K562 (cell line): ENCODE measurements around the gene TLX2. TPM values are rescaled to one million over a fixed set of nuclear protein-coding genes. Genes with fewer than 3 reads are reported as not detected.
A peak's percentile ranks its signal among the peaks of the same experiment; 100 is the strongest.

ENCODE experiments used
- EP300 ChIP-seq: IDR thresholded peaks from 2 replicates; pipeline ENCODE4 v1.6.1; 2012; ENCODE audit warnings: low read length, improper control_type of control experiment
- GTF2F1 ChIP-seq: IDR thresholded peaks from 2 replicates; pipeline ENCODE4 v1.6.1; 2011; ENCODE audit warnings: low read depth, low read length, improper control_type of control experiment
- HDAC8 ChIP-seq: fragments of 450-650 bp; IDR thresholded peaks from 2 replicates; pipeline ENCODE4 v1.6.1; 2016; ENCODE audit warnings: mild to moderate bottlenecking, missing genetic modification characterization, moderate library complexity, missing compliant biosample characterization
- SIN3B ChIP-seq: fragments of 450-650 bp; IDR thresholded peaks from 2 replicates; pipeline ENCODE4 v1.6.1; 2017; ENCODE audit warnings: low read depth, mild to moderate bottlenecking, moderate library complexity
- SPI1 ChIP-seq: IDR thresholded peaks from 2 replicates; pipeline ENCODE4 v1.6.1; 2011; ENCODE audit warnings: low read depth, low read length, control low read depth, borderline replicate concordance
- ZFP30 ChIP-seq: fragments of 250-450 bp; sonication (Bioruptor Pico); IDR thresholded peaks from 2 replicates; pipeline ENCODE4 v1.8.0; 2022; ENCODE audit warnings: moderate library complexity, mild to moderate bottlenecking, inconsistent platforms, borderline replicate concordance
- ZNF644 ChIP-seq: fragments of 200-800 bp; sonication (Bioruptor generic); IDR thresholded peaks from 2 replicates; pipeline ENCODE4 v1.6.1; 2016; ENCODE audit warnings: low read depth, missing genetic modification characterization, missing compliant biosample characterization
- ZNF766 ChIP-seq: fragments of 200-800 bp; sonication (Bioruptor generic); conservative IDR thresholded peaks from 2 replicates; pipeline ENCODE4 v1.6.1; 2016; ENCODE audit warnings: missing genetic modification characterization, missing compliant biosample characterization
- ZSCAN29 ChIP-seq: fragments of 450-650 bp; IDR thresholded peaks from 2 replicates; pipeline ENCODE4 v1.6.1; 2017
- polyA plus RNA-seq, 8 experiments: library from polyadenylated mRNA; depleted of rRNA in 4 of 8; stranded (reverse) in 5 of 8; unstranded in 3 of 8; fragments of >200 nt; fragmentation: Nextera tagmentation in 2 of 8; fragmentation: Illumina TruSeq in 1 of 8; extraction: Ambion mirVana in 2 of 8; extraction: Trizol in 1 of 8; gene quantifications; 2 replicates each; pipeline versions ENCODE4 v1.2.1 to v1.2.3, GENCODE V29; 2011 to 2014; ENCODE audit warnings: inconsistent platforms in 1 of 8, missing spikeins in 1 of 8
- total RNA-seq, 7 experiments: library from RNA; depleted of rRNA in 6 of 7; stranded (reverse); fragments of >200 nt in 6 of 7; fragmentation: Illumina TruSeq in 2 of 7; extraction: Trizol in 2 of 7; gene quantifications; 2 replicates each; pipeline versions ENCODE4 v1.2.1 to v1.2.3, GENCODE V29; 2011 to 2021; ENCODE audit warnings: low replicate concordance in 1 of 7
- TF ChIP-seq, protein P1 (sequence below): fragments of 200-400 bp; formaldehyde crosslinking; IDR thresholded peaks from 2 replicates; pipeline ENCODE4 v1.6.1; 2017; ENCODE audit warnings: mild to moderate bottlenecking, low read depth, low read length, moderate library complexity
- TF ChIP-seq, protein P2 (sequence below): sonication (generic); formaldehyde crosslinking; IDR thresholded peaks from 2 replicates; pipeline ENCODE4 v1.8.1; 2023; ENCODE audit warnings: mild to moderate bottlenecking, missing genetic modification reagents
- TF ChIP-seq, protein P3 (sequence below), 2 experiments: fragments of 450-650 bp in 1 of 2; IDR thresholded peaks; 2 replicates each; pipeline ENCODE4 v1.6.1; 2011 to 2017; ENCODE audit warnings: low read depth in 2 of 2, antibody characterized with exemption in 1 of 2, borderline replicate concordance in 1 of 2, low read length in 1 of 2, mild to moderate bottlenecking in 1 of 2, mixed read lengths in 1 of 2; ENCODE audit not compliant: control insufficient read depth in 1 of 2
- TF ChIP-seq, protein P4 (sequence below), 2 experiments: fragments of 450-650 bp; IDR thresholded peaks; 2 replicates each; pipeline ENCODE4 v1.6.1; 2018; ENCODE audit warnings: mild to moderate bottlenecking in 2 of 2, low read depth in 1 of 2; ENCODE audit not compliant: partially characterized antibody in 2 of 2

TLX2 gene
- total and polyA plus RNA-seq, 9 of the 15 experiments (the other 6 are each of a cell fraction or from before 2014, with no cell fraction given), result not detected

DNA sequence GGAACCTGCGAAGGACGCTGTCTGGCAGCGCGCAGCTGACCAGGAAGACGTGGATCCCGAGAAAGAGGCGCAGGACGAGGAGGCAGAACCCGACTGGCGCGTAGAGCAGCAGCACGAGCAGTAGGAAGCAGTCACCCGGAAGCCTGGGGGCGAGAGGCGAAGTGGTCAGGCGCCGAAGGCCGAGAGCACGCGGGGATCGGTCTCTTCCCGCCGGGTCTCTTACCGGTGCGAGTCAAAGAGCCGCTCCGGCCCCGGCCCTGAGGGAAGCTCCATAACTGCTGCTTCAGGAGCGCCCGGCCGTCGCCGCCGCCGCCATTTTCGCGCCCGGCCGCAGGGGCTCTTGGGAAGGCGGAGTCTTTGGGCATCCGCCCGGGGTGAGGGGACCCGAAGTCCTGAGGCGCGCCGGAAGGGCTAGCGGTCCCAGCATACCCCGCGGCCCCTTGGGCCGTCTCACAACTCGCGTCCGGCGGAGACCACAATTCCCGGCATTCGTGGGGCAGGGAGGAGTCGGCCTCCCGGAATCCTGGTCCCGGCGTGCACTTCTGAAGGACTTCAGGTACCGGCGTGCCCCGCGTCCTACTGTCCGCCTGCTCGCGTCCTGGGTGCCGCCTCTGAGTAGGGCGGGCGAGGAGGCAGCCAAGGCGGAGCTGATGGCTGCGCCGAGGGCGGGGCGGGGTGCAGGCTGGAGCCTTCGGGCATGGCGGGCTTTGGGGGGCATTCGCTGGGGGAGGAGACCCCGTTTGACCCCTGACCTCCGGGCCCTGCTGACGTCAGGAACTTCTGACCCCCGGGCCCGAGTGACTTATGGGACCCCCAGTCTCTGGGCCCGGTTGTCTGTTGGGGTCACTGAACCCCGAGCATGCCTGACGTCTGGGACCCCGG lies 15.3 kb downstream of the TLX2 start, which contains the start of the genes AUP1 and HTRA2 (continued):
- TF ChIP-seq ZNF766 (CRISPR knock-in tag) (peak; percentile 91), EP300 (0 out of 2 replicates have a peak, but pooled peaks have one; percentile 15), GTF2F1 (peak; percentile 49; the same call in 1 of the 2 replicates), SPI1 (no peak), HDAC8 (tag) (no peak; the same call in 1 of the 2 replicates), ZFP30 (no peak), ZSCAN29 (no peak), ZNF644 (tag) (peak; percentile 81; the same call in 1 of the 2 replicates), SIN3B (peak; percentile 96)
- TF ChIP-seq, protein P1, sequence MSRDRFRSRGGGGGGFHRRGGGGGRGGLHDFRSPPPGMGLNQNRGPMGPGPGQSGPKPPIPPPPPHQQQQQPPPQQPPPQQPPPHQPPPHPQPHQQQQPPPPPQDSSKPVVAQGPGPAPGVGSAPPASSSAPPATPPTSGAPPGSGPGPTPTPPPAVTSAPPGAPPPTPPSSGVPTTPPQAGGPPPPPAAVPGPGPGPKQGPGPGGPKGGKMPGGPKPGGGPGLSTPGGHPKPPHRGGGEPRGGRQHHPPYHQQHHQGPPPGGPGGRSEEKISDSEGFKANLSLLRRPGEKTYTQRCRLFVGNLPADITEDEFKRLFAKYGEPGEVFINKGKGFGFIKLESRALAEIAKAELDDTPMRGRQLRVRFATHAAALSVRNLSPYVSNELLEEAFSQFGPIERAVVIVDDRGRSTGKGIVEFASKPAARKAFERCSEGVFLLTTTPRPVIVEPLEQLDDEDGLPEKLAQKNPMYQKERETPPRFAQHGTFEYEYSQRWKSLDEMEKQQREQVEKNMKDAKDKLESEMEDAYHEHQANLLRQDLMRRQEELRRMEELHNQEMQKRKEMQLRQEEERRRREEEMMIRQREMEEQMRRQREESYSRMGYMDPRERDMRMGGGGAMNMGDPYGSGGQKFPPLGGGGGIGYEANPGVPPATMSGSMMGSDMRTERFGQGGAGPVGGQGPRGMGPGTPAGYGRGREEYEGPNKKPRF, result no peak
- TF ChIP-seq, protein P2, sequence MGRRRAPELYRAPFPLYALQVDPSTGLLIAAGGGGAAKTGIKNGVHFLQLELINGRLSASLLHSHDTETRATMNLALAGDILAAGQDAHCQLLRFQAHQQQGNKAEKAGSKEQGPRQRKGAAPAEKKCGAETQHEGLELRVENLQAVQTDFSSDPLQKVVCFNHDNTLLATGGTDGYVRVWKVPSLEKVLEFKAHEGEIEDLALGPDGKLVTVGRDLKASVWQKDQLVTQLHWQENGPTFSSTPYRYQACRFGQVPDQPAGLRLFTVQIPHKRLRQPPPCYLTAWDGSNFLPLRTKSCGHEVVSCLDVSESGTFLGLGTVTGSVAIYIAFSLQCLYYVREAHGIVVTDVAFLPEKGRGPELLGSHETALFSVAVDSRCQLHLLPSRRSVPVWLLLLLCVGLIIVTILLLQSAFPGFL, result no peak
- TF ChIP-seq, protein P3, sequence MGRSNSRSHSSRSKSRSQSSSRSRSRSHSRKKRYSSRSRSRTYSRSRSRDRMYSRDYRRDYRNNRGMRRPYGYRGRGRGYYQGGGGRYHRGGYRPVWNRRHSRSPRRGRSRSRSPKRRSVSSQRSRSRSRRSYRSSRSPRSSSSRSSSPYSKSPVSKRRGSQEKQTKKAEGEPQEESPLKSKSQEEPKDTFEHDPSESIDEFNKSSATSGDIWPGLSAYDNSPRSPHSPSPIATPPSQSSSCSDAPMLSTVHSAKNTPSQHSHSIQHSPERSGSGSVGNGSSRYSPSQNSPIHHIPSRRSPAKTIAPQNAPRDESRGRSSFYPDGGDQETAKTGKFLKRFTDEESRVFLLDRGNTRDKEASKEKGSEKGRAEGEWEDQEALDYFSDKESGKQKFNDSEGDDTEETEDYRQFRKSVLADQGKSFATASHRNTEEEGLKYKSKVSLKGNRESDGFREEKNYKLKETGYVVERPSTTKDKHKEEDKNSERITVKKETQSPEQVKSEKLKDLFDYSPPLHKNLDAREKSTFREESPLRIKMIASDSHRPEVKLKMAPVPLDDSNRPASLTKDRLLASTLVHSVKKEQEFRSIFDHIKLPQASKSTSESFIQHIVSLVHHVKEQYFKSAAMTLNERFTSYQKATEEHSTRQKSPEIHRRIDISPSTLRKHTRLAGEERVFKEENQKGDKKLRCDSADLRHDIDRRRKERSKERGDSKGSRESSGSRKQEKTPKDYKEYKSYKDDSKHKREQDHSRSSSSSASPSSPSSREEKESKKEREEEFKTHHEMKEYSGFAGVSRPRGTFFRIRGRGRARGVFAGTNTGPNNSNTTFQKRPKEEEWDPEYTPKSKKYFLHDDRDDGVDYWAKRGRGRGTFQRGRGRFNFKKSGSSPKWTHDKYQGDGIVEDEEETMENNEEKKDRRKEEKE (IDR thresholded peaks at IDR 0.05; ENCODE audit: borderline replicate concordance in 1 of 2, control insufficient read depth in 1 of 2, low read depth in 2 of 2, low read length in 1 of 2), result peak in 1 of 2 experiments; percentile 84; a peak in 2 of 4 replicates
- TF ChIP-seq, protein P4, sequence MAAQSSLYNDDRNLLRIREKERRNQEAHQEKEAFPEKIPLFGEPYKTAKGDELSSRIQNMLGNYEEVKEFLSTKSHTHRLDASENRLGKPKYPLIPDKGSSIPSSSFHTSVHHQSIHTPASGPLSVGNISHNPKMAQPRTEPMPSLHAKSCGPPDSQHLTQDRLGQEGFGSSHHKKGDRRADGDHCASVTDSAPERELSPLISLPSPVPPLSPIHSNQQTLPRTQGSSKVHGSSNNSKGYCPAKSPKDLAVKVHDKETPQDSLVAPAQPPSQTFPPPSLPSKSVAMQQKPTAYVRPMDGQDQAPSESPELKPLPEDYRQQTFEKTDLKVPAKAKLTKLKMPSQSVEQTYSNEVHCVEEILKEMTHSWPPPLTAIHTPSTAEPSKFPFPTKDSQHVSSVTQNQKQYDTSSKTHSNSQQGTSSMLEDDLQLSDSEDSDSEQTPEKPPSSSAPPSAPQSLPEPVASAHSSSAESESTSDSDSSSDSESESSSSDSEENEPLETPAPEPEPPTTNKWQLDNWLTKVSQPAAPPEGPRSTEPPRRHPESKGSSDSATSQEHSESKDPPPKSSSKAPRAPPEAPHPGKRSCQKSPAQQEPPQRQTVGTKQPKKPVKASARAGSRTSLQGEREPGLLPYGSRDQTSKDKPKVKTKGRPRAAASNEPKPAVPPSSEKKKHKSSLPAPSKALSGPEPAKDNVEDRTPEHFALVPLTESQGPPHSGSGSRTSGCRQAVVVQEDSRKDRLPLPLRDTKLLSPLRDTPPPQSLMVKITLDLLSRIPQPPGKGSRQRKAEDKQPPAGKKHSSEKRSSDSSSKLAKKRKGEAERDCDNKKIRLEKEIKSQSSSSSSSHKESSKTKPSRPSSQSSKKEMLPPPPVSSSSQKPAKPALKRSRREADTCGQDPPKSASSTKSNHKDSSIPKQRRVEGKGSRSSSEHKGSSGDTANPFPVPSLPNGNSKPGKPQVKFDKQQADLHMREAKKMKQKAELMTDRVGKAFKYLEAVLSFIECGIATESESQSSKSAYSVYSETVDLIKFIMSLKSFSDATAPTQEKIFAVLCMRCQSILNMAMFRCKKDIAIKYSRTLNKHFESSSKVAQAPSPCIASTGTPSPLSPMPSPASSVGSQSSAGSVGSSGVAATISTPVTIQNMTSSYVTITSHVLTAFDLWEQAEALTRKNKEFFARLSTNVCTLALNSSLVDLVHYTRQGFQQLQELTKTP (IDR thresholded peaks at IDR 0.05; ENCODE audit: low read depth in 1 of 2, partially characterized antibody in 2 of 2), result peak in 1 of 2 experiments; percentile 97
